Hepatocyte (in vitro differentiated cells): Measurements from ENCODE around the gene TMEM108. TPM values are rescaled to one million over a fixed set of nuclear protein-coding genes. Genes with fewer than 3 reads are reported as not detected.
A peak's percentile ranks its signal among the peaks of the same experiment; 100 is the strongest.

ENCODE experiments used
- DNase-seq: peaks from one replicate; pipeline ENCODE4 v3.0.0-alpha.2; 2016; ENCODE audit warnings: low spot score
- H2AFZ ChIP-seq: fragments of 200-600 bp; sonication (generic); 2 replicates; pipeline ENCODE4 v1.6.0; 2016; ENCODE audit warnings: antibody characterized with exemption, mild to moderate bottlenecking
- H3K27ac ChIP-seq: fragments of 200-600 bp; sonication (generic); 2 replicates; pipeline ENCODE4 v1.5.1; 2016; ENCODE audit warnings: mild to moderate bottlenecking
- H3K27me3 ChIP-seq: fragments of 200-600 bp; sonication (generic); 2 replicates; pipeline ENCODE4 v1.6.1; 2016
- H3K36me3 ChIP-seq: fragments of 200-600 bp; sonication (generic); replicated peaks from 2 replicates; pipeline ENCODE4 v1.5.1; 2016; ENCODE audit warnings: low read depth; ENCODE audit not compliant: insufficient read depth
- H3K4me1 ChIP-seq: fragments of 200-600 bp; sonication (generic); 2 replicates; pipeline ENCODE4 v1.5.1; 2016; ENCODE audit warnings: mild to moderate bottlenecking, moderate library complexity; ENCODE audit not compliant: insufficient read depth
- H3K4me2 ChIP-seq: fragments of 200-600 bp; sonication (generic); 2 replicates; pipeline ENCODE4 v1.6.0; 2016
- H3K4me3 ChIP-seq: fragments of 200-600 bp; sonication (generic); 2 replicates; pipeline ENCODE4 v1.5.1; 2016; ENCODE audit warnings: mild to moderate bottlenecking
- H3K79me2 ChIP-seq: fragments of 200-600 bp; sonication (generic); 2 replicates; pipeline ENCODE4 v1.6.0; 2017; ENCODE audit warnings: mild to moderate bottlenecking
- H3K9me2 ChIP-seq: fragments of 200-600 bp; sonication (generic); replicated peaks from 2 replicates; pipeline ENCODE4 v1.6.0; 2017; ENCODE audit warnings: mild to moderate bottlenecking; ENCODE audit not compliant: insufficient read depth
- H3K9me3 ChIP-seq: fragments of 200-600 bp; sonication (generic); 2 replicates; pipeline ENCODE4 v1.5.1; 2016; ENCODE audit warnings: low read depth, mild to moderate bottlenecking
- H4K20me1 ChIP-seq: fragments of 200-600 bp; sonication (generic); 2 replicates; pipeline ENCODE4 v1.6.0; 2016; ENCODE audit warnings: mild to moderate bottlenecking; ENCODE audit not compliant: insufficient read depth, poor library complexity, severe bottlenecking
- CTCF ChIP-seq: fragments of 200-600 bp; sonication (generic); IDR thresholded peaks from 2 replicates; pipeline ENCODE4 v1.5.1; 2016; ENCODE audit warnings: antibody characterized with exemption, mild to moderate bottlenecking; ENCODE audit not compliant: poor library complexity
- EZH2 ChIP-seq: fragments of 200-600 bp; sonication (generic); IDR thresholded peaks from 2 replicates; pipeline ENCODE4 v1.6.1; 2016; ENCODE audit warnings: antibody characterized with exemption, mild to moderate bottlenecking, borderline replicate concordance
- EZH2phosphoT487 ChIP-seq: fragments of 200-600 bp; sonication (generic); IDR thresholded peaks from one replicate; pipeline ENCODE4 v1.6.1; 2018; ENCODE audit warnings: antibody characterized with exemption, mild to moderate bottlenecking, low read depth, moderate library complexity; ENCODE audit not compliant: unreplicated experiment, severe bottlenecking
- WGBS: methylation state at CpG from one replicate; pipeline ENCODE4 v1.1.6; 2016; ENCODE audit warnings: low lambda C conversion rate; ENCODE audit errors: missing lambda C conversion rate; 5-methylcytosine and 5-hydroxymethylcytosine counted together
- polyA plus RNA-seq: library from polyadenylated mRNA; unstranded; fragments of >200 nt; fragmentation: Nextera tagmentation; extraction: Ambion mirVana; gene quantifications from 2 replicates; pipeline ENCODE4 v1.2.1, GENCODE V29; 2016
- total RNA-seq: library from RNA; depleted of rRNA; stranded (reverse); fragments of >200 nt; gene quantifications from 2 replicates; pipeline ENCODE4 v1.2.3, GENCODE V29; 2014

TMEM108 gene
- total and polyA plus RNA-seq, 2 experiments from 2014 or later: 0.53 to 6.5 TPM

- peak; percentile 91 for DNase-seq
- Histone ChIP-seq H3K79me2 (no peaks in the 10 kb centered on the region), H3K9me3 (no peaks in the 10 kb centered on the region), H3K9me2 (no peaks in the 10 kb centered on the region), H3K27ac (no peak overlapping the region), H3K4me3 (no peak overlapping the region), H3K4me2 (peak overlapping the region; percentile 59), H3K36me3 (no peaks in the 10 kb centered on the region), H4K20me1 (no peaks in the 10 kb centered on the region), H3K4me1 (no peaks in the 10 kb centered on the region), H2AFZ (no peak overlapping the region), H3K27me3 (peaks cover 24% of the 10 kb centered on the region)
- TF ChIP-seq EZH2phosphoT487 (no peak), CTCF (peak; percentile 87)
- 26% methylated on average over 6 of the region's 6 CpGs for WGBS
These were observed 2.7 kb downstream of the TMEM108 start for GRCh38 chr3:133040696-133041523.

- no peak overlapping the region for H3K4me2 ChIP-seq
- no peaks in the 10 kb centered on the region for H3K36me3 ChIP-seq
- no peaks in the 10 kb centered on the region for H3K9me2 ChIP-seq
- no peaks in the 10 kb centered on the region for H3K79me2 ChIP-seq
- TF ChIP-seq EZH2phosphoT487 (no peak), CTCF (no peak), EZH2 (no peak)
- H3K9me3 ChIP-seq: no peaks in the 10 kb centered on the region
- no peaks in the 10 kb centered on the region for H4K20me1 ChIP-seq
- H3K4me3 ChIP-seq: no peak overlapping the region
- DNase-seq: no peak
- peaks cover 24% of the 10 kb centered on the region for H3K27me3 ChIP-seq
- H3K4me1 ChIP-seq: no peaks in the 10 kb centered on the region
- 29% methylated on average over 6 of the region's 6 CpGs for WGBS
- no peak overlapping the region for H3K27ac ChIP-seq
- H2AFZ ChIP-seq: no peak overlapping the region
These were observed 3.3 kb downstream of the TMEM108 start for GRCh38 chr3:133041524-133041829.

GRCh38 chr3:133042778-133043177, 4.6 kb downstream of the TMEM108 start:
- no peaks in the 10 kb centered on the region for H3K79me2 ChIP-seq
- no peaks in the 10 kb centered on the region for H4K20me1 ChIP-seq
- DNase-seq: peak; percentile 16
- no peaks in the 10 kb centered on the region for H3K4me1 ChIP-seq
- no peaks in the 10 kb centered on the region for H3K36me3 ChIP-seq
- H3K9me2 ChIP-seq: no peaks in the 10 kb centered on the region
- H3K27me3 ChIP-seq: peaks cover 13% of the 10 kb centered on the region
- H3K4me2 ChIP-seq: no peak overlapping the region
- TF ChIP-seq EZH2phosphoT487 (no peak), CTCF (no peak), EZH2 (no peak)
- H2AFZ ChIP-seq: no peak overlapping the region
- H3K4me3 ChIP-seq: no peak overlapping the region
- no peaks in the 10 kb centered on the region for H3K9me3 ChIP-seq
- no peak overlapping the region for H3K27ac ChIP-seq
- 78% methylated on average over 1 of the region's 1 CpG for WGBS
